H9 (cell line): Measurements from ENCODE around the gene METRNL. TPM values are rescaled to one million over a fixed set of nuclear protein-coding genes. Genes with fewer than 3 reads are reported as not detected.

Source experiments
- DNase-seq: peaks from one replicate; pipeline ENCODE4 v3.0.0-alpha.2; 2017
- H2AFZ ChIP-seq: one replicate; pipeline ENCODE4 v1.6.1; 2013; ENCODE audit warnings: mild to moderate bottlenecking, low read length, control low read depth, moderate library complexity
- H2AK5ac ChIP-seq: 2 replicates; pipeline ENCODE4 v1.6.1; 2013; ENCODE audit warnings: low read length, control low read depth, mixed read lengths; ENCODE audit not compliant: insufficient read length
- H2BK120ac ChIP-seq: one replicate; pipeline ENCODE4 v1.6.1; 2013; ENCODE audit warnings: low read depth, mild to moderate bottlenecking, low read length, control low read depth, inconsistent platforms; ENCODE audit not compliant: poor library complexity, severe bottlenecking
- H2BK12ac ChIP-seq: 2 replicates; pipeline ENCODE4 v1.6.1; 2013; ENCODE audit warnings: low read length, control low read depth, mixed read lengths, low read depth; ENCODE audit not compliant: insufficient read length
- H2BK15ac ChIP-seq: 2 replicates; pipeline ENCODE4 v1.6.1; 2013; ENCODE audit warnings: low read depth, low read length, control low read depth
- H2BK20ac ChIP-seq: one replicate; pipeline ENCODE4 v1.6.1; 2013; ENCODE audit warnings: low read depth, mild to moderate bottlenecking, low read length, control low read depth, inconsistent platforms; ENCODE audit not compliant: poor library complexity, severe bottlenecking
- H2BK5ac ChIP-seq: 2 replicates; pipeline ENCODE4 v1.6.1; 2013; ENCODE audit warnings: low read length, control low read depth, mixed read lengths; ENCODE audit not compliant: insufficient read length
- H3K14ac ChIP-seq: 2 replicates; pipeline ENCODE4 v1.6.1; 2013; ENCODE audit warnings: low read length, control low read depth; ENCODE audit not compliant: insufficient read depth
- H3K18ac ChIP-seq: 2 replicates; pipeline ENCODE4 v1.6.1; 2013; ENCODE audit warnings: low read depth, mild to moderate bottlenecking, mixed read lengths, low read length, control low read depth; ENCODE audit not compliant: insufficient read length
- H3K23ac ChIP-seq: 2 replicates; pipeline ENCODE4 v1.6.1; 2013; ENCODE audit warnings: low read length, control low read depth, mixed read lengths, low read depth; ENCODE audit not compliant: insufficient read length
- H3K23me2 ChIP-seq: 2 replicates; pipeline ENCODE4 v1.6.1; 2013; ENCODE audit warnings: low read depth, mild to moderate bottlenecking, mixed read lengths, low read length, control low read depth; ENCODE audit not compliant: insufficient read length, poor library complexity, severe bottlenecking
- H3K27ac ChIP-seq: 2 replicates; pipeline ENCODE4 v1.5.1; 2013; ENCODE audit warnings: low read length, control low read depth, mixed read lengths, low read depth; ENCODE audit not compliant: insufficient read length
- H3K27me3 ChIP-seq: 2 replicates; pipeline ENCODE4 v1.6.1; 2013; ENCODE audit warnings: low read length, control low read depth, inconsistent platforms; ENCODE audit not compliant: insufficient read depth
- H3K4ac ChIP-seq: 2 replicates; pipeline ENCODE4 v1.6.1; 2013; ENCODE audit warnings: low read depth, mild to moderate bottlenecking, control low read depth, inconsistent platforms, low read length, moderate library complexity
- H3K4me1 ChIP-seq: 2 replicates; pipeline ENCODE4 v1.6.1; 2013; ENCODE audit warnings: low read length, control low read depth, inconsistent platforms; ENCODE audit not compliant: insufficient read depth
- H3K4me2 ChIP-seq: 2 replicates; pipeline ENCODE4 v1.6.1; 2013; ENCODE audit warnings: low read length, control low read depth, mixed read lengths; ENCODE audit not compliant: insufficient read length, insufficient read depth
- H3K56ac ChIP-seq: 2 replicates; pipeline ENCODE4 v1.6.1; 2013; ENCODE audit warnings: low read depth, mild to moderate bottlenecking, mixed read lengths, low read length, control low read depth; ENCODE audit not compliant: insufficient read length
- H3K79me1 ChIP-seq: 2 replicates; pipeline ENCODE4 v1.6.1; 2013; ENCODE audit warnings: low read depth, mild to moderate bottlenecking, moderate library complexity, low read length, control low read depth, inconsistent platforms; ENCODE audit not compliant: insufficient read depth, poor library complexity, severe bottlenecking
- H3K79me2 ChIP-seq: 2 replicates; pipeline ENCODE4 v1.6.1; 2013; ENCODE audit warnings: low read length, control low read depth, inconsistent platforms; ENCODE audit not compliant: insufficient read depth
- H3K9ac ChIP-seq: 2 replicates; pipeline ENCODE4 v1.6.1; 2013; ENCODE audit warnings: low read length, control low read depth, mixed read lengths; ENCODE audit not compliant: insufficient read length; ENCODE audit errors: extremely low read depth
- H3K9me3 ChIP-seq: one replicate; pipeline ENCODE4 v1.6.1; 2013; ENCODE audit warnings: low read depth, low read length, inconsistent platforms; ENCODE audit not compliant: control insufficient read depth
- H3T11ph ChIP-seq: one replicate; pipeline ENCODE4 v1.6.1; 2013; ENCODE audit warnings: mild to moderate bottlenecking, low read length, control low read depth, inconsistent platforms
- H4K20me1 ChIP-seq: one replicate; pipeline ENCODE4 v1.6.1; 2013; ENCODE audit not compliant: control insufficient read depth, insufficient read length, insufficient read depth
- H4K5ac ChIP-seq: 2 replicates; pipeline ENCODE4 v1.6.1; 2013; ENCODE audit warnings: low read depth, mild to moderate bottlenecking, mixed read lengths, low read length, control low read depth; ENCODE audit not compliant: insufficient read length
- H4K8ac ChIP-seq: replicated peaks from 2 replicates; pipeline ENCODE4 v1.6.1; 2013; ENCODE audit warnings: low read length, control low read depth, mixed read lengths, low read depth; ENCODE audit not compliant: insufficient read length
- H4K91ac ChIP-seq: 2 replicates; pipeline ENCODE4 v1.6.1; 2013; ENCODE audit warnings: low read depth, mild to moderate bottlenecking, moderate library complexity, mixed read lengths, low read length, control low read depth; ENCODE audit not compliant: insufficient read length
- H3K27ac Mint-ChIP-seq, 3 experiments: 2 replicates in 2 of 3; 3 replicates in 1 of 3; pipeline ENCODE4 v1.8.0; 2020 to 2021; ENCODE audit warnings: mixed read lengths in 3 of 3, mild to moderate bottlenecking in 1 of 3, moderate library complexity in 1 of 3
- H3K27me3 Mint-ChIP-seq: 2 replicates; pipeline ENCODE4 v1.8.0; 2021; ENCODE audit warnings: low read depth, mild to moderate bottlenecking, moderate library complexity, mixed read lengths
- H3K36me3 Mint-ChIP-seq, 3 experiments: 2 replicates in 2 of 3; 3 replicates in 1 of 3; pipeline ENCODE4 v1.8.0; 2020 to 2021; ENCODE audit warnings: low read depth in 3 of 3, mixed read lengths in 3 of 3; ENCODE audit not compliant: insufficient read depth in 1 of 3
- H3K4me1 Mint-ChIP-seq, 2 experiments: 2 replicates each; pipeline ENCODE4 v1.8.0; 2020; ENCODE audit warnings: mixed read lengths in 2 of 2
- H3K4me3 Mint-ChIP-seq, 2 experiments: 2 replicates in 1 of 2; 3 replicates in 1 of 2; pipeline ENCODE4 v1.8.0; 2020 to 2021; ENCODE audit warnings: mild to moderate bottlenecking in 2 of 2, mixed read lengths in 2 of 2, moderate library complexity in 1 of 2
- H3K9me3 Mint-ChIP-seq, 2 experiments: 2 replicates in 1 of 2; 3 replicates in 1 of 2; pipeline ENCODE4 v1.8.0; 2020; ENCODE audit warnings: mild to moderate bottlenecking in 2 of 2, mixed read lengths in 2 of 2, moderate library complexity in 1 of 2
- CTCF ChIP-seq: fragments of 200-600 bp; sonication (generic); conservative IDR thresholded peaks from 3 replicates; pipeline ENCODE4 v1.8.0; 2021; ENCODE audit warnings: antibody characterized with exemption, mild to moderate bottlenecking
- WGBS: extraction: QIAGEN DNeasy Blood & Tissue Kit; methylation state at CpG from one replicate; pipeline ENCODE4 v1.1.7; 2013; ENCODE audit warnings: missing lambda C conversion rate, low lambda C conversion rate, mixed read lengths; ENCODE audit not compliant: insufficient read length; ENCODE audit errors: extremely low coverage; 5-methylcytosine and 5-hydroxymethylcytosine counted together
- total RNA-seq: library from RNA; stranded (reverse); gene quantifications from 2 replicates; pipeline ENCODE4 v1.2.1, GENCODE V29; 2021

The METRNL gene
- total RNA-seq, 1 experiment from 2014 or later: 21.4 TPM

GRCh38 chr17:83125515-83126274 lies 46.3 kb downstream of the METRNL start:
- WGBS: no CpG with 5 or more reads among the region's 21 CpGs
- no peak overlapping the region for H3K4ac ChIP-seq
- no peaks in the 10 kb centered on the region for H3K9me3 ChIP-seq
- H2BK20ac ChIP-seq: no peak overlapping the region
- no peak overlapping the region for H2BK12ac ChIP-seq
- no peak overlapping the region for H3K4me2 ChIP-seq
- Mint-ChIP-seq H3K4me3 (no peak overlapping the region), H3K9me3 (peaks cover 2 to 4% of the 10 kb centered on the region in 2 experiments; a peak in 4 of 5 replicates), H3K27ac (no peak overlapping the region), H3K27me3 (peaks cover 39% of the 10 kb centered on the region), H3K4me1 (peaks cover 14 to 18% of the 10 kb centered on the region in 2 experiments), H3K36me3 (peaks cover 0 to 4% (median 0%) of the 10 kb centered on the region in 3 experiments; a peak in 2 of 7 replicates)
- H2AFZ ChIP-seq: no peak overlapping the region
- no peak overlapping the region for H3K56ac ChIP-seq
- H4K5ac ChIP-seq: no peak overlapping the region
- H3K14ac ChIP-seq: no peak overlapping the region
- H3K9ac ChIP-seq: no peak overlapping the region
- H2AK5ac ChIP-seq: no peak overlapping the region
- H3K23me2 ChIP-seq: no peaks in the 10 kb centered on the region
- no peak overlapping the region for H4K91ac ChIP-seq
- no peaks in the 10 kb centered on the region for H3K79me1 ChIP-seq
- no peak overlapping the region for H3T11ph ChIP-seq
- H2BK5ac ChIP-seq: no peak overlapping the region
- peaks cover 9% of the 10 kb centered on the region; the same call in 1 of the 2 replicates for H3K27me3 ChIP-seq
- peak; percentile 30 for DNase-seq
- no peak for TF ChIP-seq CTCF
- H3K4me1 ChIP-seq: peaks cover 4% of the 10 kb centered on the region; the same call in 1 of the 2 replicates
- no peak overlapping the region for H4K8ac ChIP-seq
- no peak overlapping the region for H2BK120ac ChIP-seq
- H2BK15ac ChIP-seq: no peak overlapping the region
- no peak overlapping the region for H3K27ac ChIP-seq
- no peaks in the 10 kb centered on the region for H4K20me1 ChIP-seq
- no peak overlapping the region for H3K23ac ChIP-seq
- H3K18ac ChIP-seq: no peak overlapping the region
- H3K79me2 ChIP-seq: no peaks in the 10 kb centered on the region
